ENCODE data around the gene DMGDH. TPM values are rescaled to one million over a fixed set of nuclear protein-coding genes. Genes with fewer than 3 reads are reported as not detected.

DMGDH gene
- total RNA-seq, 1 donor from 2014 or later: 0.32 TPM

DNA sequence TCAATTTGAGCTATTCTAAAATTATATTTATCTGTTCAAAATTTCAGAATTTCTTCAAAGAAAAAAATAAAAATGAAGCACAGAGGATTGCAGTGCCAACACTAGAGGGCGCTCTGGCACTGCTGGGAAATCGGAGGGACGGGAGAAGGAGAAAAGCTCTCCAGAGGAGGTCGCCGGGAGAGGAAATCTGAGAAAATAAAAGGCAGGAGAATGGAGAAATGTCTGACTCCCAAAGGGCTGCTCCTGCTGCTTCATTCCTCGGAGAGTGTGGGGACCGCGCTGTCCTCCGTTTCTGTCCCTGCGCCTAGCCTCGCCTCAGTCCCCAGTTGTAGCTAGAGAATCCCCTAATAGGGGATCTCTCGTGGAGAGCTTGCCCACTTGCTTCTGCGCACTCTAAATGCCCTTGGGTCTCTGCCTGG, 44.4 kb downstream of the DMGDH start:
- Mint-ChIP-seq H3K36me3 (no peaks in the 10 kb centered on the region), H3K27me3 (ENCODE audit: insufficient read depth, low read depth) (no peaks in the 10 kb centered on the region), H3K4me1 (peaks cover 13% of the 10 kb centered on the region), H3K9me3 (no peaks in the 10 kb centered on the region), H3K4me3 (peak overlapping the region; percentile 74), H3K27ac (peak overlapping the region; percentile 55)
- Histone ChIP-seq H3K9ac (no peak overlapping the region), H3K4me3 (peak overlapping the region; percentile 24), H3K79me2 (ENCODE audit: low read depth) (no peaks in the 10 kb centered on the region), H4K20me1 (ENCODE audit: low read depth) (no peaks in the 10 kb centered on the region), H3F3A (ENCODE audit: low read depth) (no peaks in the 10 kb centered on the region), H3K27me3 (peaks cover 4% of the 10 kb centered on the region), H2AFZ (replicated peaks) (peak overlapping the region; percentile 88), H3K4me1 (peaks cover 11% of the 10 kb centered on the region), H3K9me3 (ENCODE audit: low read depth) (no peaks in the 10 kb centered on the region), H3K4me2 (peak overlapping the region; percentile 66), H3K36me3 (no peaks in the 10 kb centered on the region), H3K27ac (no peak overlapping the region)
- peak; percentile 81 for DNase-seq (ENCODE audit: low spot score)
- TF ChIP-seq, protein P1, sequence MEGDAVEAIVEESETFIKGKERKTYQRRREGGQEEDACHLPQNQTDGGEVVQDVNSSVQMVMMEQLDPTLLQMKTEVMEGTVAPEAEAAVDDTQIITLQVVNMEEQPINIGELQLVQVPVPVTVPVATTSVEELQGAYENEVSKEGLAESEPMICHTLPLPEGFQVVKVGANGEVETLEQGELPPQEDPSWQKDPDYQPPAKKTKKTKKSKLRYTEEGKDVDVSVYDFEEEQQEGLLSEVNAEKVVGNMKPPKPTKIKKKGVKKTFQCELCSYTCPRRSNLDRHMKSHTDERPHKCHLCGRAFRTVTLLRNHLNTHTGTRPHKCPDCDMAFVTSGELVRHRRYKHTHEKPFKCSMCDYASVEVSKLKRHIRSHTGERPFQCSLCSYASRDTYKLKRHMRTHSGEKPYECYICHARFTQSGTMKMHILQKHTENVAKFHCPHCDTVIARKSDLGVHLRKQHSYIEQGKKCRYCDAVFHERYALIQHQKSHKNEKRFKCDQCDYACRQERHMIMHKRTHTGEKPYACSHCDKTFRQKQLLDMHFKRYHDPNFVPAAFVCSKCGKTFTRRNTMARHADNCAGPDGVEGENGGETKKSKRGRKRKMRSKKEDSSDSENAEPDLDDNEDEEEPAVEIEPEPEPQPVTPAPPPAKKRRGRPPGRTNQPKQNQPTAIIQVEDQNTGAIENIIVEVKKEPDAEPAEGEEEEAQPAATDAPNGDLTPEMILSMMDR (IDR thresholded peaks at IDR 0.05): peak; percentile 100
- TF ChIP-seq EZH2 (IDR thresholded peaks at IDR 0.05) (peak; percentile 46), EZH2phosphoT487 (IDR thresholded peaks at IDR 0.05) (no peak)

DNA sequence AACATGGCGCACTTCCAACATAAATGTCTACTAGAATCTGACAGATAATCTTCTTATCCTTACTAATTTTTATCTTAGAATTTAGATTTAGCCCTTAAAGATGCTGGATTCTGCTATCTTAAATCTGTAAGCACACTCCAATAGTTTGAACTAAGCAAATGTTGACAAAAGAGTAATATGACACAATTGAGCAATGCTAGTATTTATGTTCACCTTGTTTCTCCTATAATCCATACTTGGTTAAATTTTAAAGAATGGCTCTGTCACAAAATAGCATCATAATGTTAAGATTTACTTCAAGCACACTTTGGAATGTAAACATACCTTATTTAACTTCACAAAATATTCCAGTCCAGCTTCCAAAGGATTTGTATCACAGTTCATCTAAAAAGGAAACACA, 45.5 kb downstream of the DMGDH start:
- Histone ChIP-seq H3K9me3 (ENCODE audit: low read depth) (no peaks in the 10 kb centered on the region), H3K4me3 (no peak overlapping the region), H3K27ac (no peak overlapping the region), H3F3A (ENCODE audit: low read depth) (no peaks in the 10 kb centered on the region), H2AFZ (replicated peaks) (no peak overlapping the region), H3K4me1 (peaks cover 11% of the 10 kb centered on the region), H3K79me2 (ENCODE audit: low read depth) (no peaks in the 10 kb centered on the region), H3K9ac (no peak overlapping the region), H3K27me3 (peaks cover 4% of the 10 kb centered on the region), H3K4me2 (no peak overlapping the region), H4K20me1 (ENCODE audit: low read depth) (no peaks in the 10 kb centered on the region), H3K36me3 (no peaks in the 10 kb centered on the region)
- Mint-ChIP-seq H3K9me3 (no peaks in the 10 kb centered on the region), H3K36me3 (no peaks in the 10 kb centered on the region), H3K27ac (no peak overlapping the region), H3K27me3 (ENCODE audit: insufficient read depth, low read depth) (no peaks in the 10 kb centered on the region), H3K4me3 (no peak overlapping the region), H3K4me1 (peaks cover 13% of the 10 kb centered on the region)
- no peak for DNase-seq (ENCODE audit: low spot score)
- no peak for TF ChIP-seq EZH2phosphoT487 (IDR thresholded peaks at IDR 0.05)
- no peak for TF ChIP-seq EZH2 (IDR thresholded peaks at IDR 0.05)
- TF ChIP-seq, protein P1 (IDR thresholded peaks at IDR 0.05): no peak

DNA sequence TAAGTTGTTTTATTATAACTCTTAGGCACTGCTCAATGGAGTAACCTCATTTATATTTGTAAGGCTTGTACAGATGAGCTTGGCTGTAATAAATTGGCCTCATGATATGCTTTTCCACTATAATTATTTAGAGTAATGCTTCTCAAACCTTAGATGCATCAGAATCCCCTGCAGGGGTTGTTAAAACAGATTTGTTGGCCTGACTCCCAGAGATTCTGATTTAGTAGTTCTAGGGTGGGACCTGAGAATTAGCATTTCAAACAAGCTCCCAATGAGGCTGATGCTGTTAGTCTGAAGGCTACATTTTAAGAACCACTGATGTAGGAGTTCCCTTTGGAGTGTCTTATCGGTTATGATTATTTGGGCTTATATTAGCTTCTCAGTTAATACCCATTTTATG, 46.1 kb downstream of the DMGDH start:
- Histone ChIP-seq H3K36me3 (no peaks in the 10 kb centered on the region), H2AFZ (replicated peaks) (no peak overlapping the region), H3K4me2 (no peak overlapping the region), H3K9ac (no peak overlapping the region), H3K27me3 (peaks cover 4% of the 10 kb centered on the region), H3K4me3 (no peak overlapping the region), H3K4me1 (peaks cover 11% of the 10 kb centered on the region), H3K9me3 (ENCODE audit: low read depth) (no peaks in the 10 kb centered on the region), H3K27ac (no peak overlapping the region), H4K20me1 (ENCODE audit: low read depth) (no peaks in the 10 kb centered on the region), H3K79me2 (ENCODE audit: low read depth) (no peaks in the 10 kb centered on the region), H3F3A (ENCODE audit: low read depth) (no peaks in the 10 kb centered on the region)
- Mint-ChIP-seq H3K4me1 (peaks cover 13% of the 10 kb centered on the region), H3K27me3 (ENCODE audit: insufficient read depth, low read depth) (no peaks in the 10 kb centered on the region), H3K4me3 (no peak overlapping the region), H3K27ac (no peak overlapping the region), H3K9me3 (no peaks in the 10 kb centered on the region), H3K36me3 (no peaks in the 10 kb centered on the region)
- TF ChIP-seq, protein P1 (IDR thresholded peaks at IDR 0.05): no peak
- no peak for TF ChIP-seq EZH2 (IDR thresholded peaks at IDR 0.05)
- TF ChIP-seq EZH2phosphoT487 (IDR thresholded peaks at IDR 0.05): no peak
- no peak for DNase-seq (ENCODE audit: low spot score)

Measured in neural progenitor cell (in vitro differentiated cells).